Testis (tissue), 2 donors: ENCODE data around the gene ALPL.

Source experiments
- POLR2A ChIP-seq: fragments of 450-650 bp; IDR thresholded peaks from one replicate; pipeline ENCODE4 v1.6.1; 2017; ENCODE audit warnings: antibody characterized with exemption, mild to moderate bottlenecking, moderate library complexity
- TF ChIP-seq, protein P1 (sequence below), 3 experiments: fragments of 450-650 bp in 2 of 3; fragments of 200-600 bp in 1 of 3; sonication (generic) in 1 of 3; IDR thresholded peaks; one replicate each; pipeline ENCODE4 v1.5.1; 2016 to 2019; ENCODE audit warnings: antibody characterized with exemption in 3 of 3, mild to moderate bottlenecking in 2 of 3, moderate library complexity in 1 of 3

DNA sequence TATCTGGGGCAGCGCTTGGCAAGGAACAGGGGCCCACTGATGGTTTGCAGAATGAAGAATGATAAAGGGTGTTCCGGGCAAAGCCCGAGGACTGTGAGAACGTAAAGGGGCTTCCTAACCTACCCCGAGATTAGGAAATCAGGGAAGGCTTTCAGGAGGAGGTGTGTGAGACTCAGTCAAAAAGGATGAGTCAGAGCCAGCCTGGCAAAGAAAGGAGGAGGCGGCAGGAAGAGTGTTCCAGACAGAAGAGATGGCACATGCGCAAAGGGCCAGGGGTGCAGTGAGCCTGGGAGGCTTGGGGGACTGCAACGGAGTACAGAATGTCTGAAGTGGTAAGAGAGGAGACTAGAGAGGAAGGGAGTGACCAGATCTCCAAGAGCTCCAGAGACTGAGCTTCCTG lies 89.7 kb downstream of the ALPL start:
- TF ChIP-seq, protein P1, sequence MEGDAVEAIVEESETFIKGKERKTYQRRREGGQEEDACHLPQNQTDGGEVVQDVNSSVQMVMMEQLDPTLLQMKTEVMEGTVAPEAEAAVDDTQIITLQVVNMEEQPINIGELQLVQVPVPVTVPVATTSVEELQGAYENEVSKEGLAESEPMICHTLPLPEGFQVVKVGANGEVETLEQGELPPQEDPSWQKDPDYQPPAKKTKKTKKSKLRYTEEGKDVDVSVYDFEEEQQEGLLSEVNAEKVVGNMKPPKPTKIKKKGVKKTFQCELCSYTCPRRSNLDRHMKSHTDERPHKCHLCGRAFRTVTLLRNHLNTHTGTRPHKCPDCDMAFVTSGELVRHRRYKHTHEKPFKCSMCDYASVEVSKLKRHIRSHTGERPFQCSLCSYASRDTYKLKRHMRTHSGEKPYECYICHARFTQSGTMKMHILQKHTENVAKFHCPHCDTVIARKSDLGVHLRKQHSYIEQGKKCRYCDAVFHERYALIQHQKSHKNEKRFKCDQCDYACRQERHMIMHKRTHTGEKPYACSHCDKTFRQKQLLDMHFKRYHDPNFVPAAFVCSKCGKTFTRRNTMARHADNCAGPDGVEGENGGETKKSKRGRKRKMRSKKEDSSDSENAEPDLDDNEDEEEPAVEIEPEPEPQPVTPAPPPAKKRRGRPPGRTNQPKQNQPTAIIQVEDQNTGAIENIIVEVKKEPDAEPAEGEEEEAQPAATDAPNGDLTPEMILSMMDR (IDR thresholded peaks at IDR 0.05) = no peak
- TF ChIP-seq POLR2A = no peak
